Heart right ventricle (tissue), 16 donors: ENCODE results near the gene CDH8. TPM values are rescaled to one million over a fixed set of nuclear protein-coding genes. Genes with fewer than 3 reads are reported as not detected.

Experiments used
- ATAC-seq, 8 donors: fragments of 200-7000 bp; cut with Tn5 transposase; one replicate each; pipeline ENCODE4 v1.9.1; 2020; ENCODE audit warnings: mild to moderate bottlenecking in 8 of 8, moderate library complexity in 8 of 8, moderate number of reproducible peaks in 1 of 8
- DNase-seq, 2 donors: peaks; one replicate each; pipeline ENCODE4 v3.0.0-alpha.2; 2020
- H3K27ac ChIP-seq, 10 donors: fragments of 200-600 bp; sonication (generic) in 2 of 10; one replicate each; pipeline versions ENCODE4 v1.5.0 to v1.8.0; 2020 to 2022; ENCODE audit warnings: mild to moderate bottlenecking in 3 of 10
- H3K27me3 ChIP-seq, 7 donors: fragments of 200-600 bp; one replicate each; pipeline ENCODE4 v1.8.0; 2021 to 2022; ENCODE audit warnings: mild to moderate bottlenecking in 2 of 7
- H3K36me3 ChIP-seq, 9 donors: fragments of 200-600 bp; sonication (generic) in 1 of 9; one replicate each; pipeline versions ENCODE4 v1.5.0 to v1.8.0; 2020 to 2022; ENCODE audit warnings: mild to moderate bottlenecking in 2 of 9
- H3K4me1 ChIP-seq, 9 donors: fragments of 200-600 bp; sonication (generic) in 1 of 9; one replicate each; pipeline versions ENCODE4 v1.5.0 to v1.8.0; 2020 to 2022; ENCODE audit warnings: mild to moderate bottlenecking in 4 of 9
- H3K4me3 ChIP-seq, 10 donors: fragments of 200-600 bp; sonication (generic) in 2 of 10; one replicate each; pipeline versions ENCODE4 v1.5.0 to v1.8.0; 2020 to 2022; ENCODE audit warnings: mild to moderate bottlenecking in 7 of 10, moderate library complexity in 2 of 10
- H3K9me3 ChIP-seq, 11 donors: fragments of 200-600 bp in 10 of 11; sonication (generic) in 2 of 11; one replicate each; pipeline versions ENCODE4 v1.5.0 to v1.8.0; 2013 to 2022; ENCODE audit warnings: mild to moderate bottlenecking in 2 of 11, control low read depth in 1 of 11, moderate library complexity in 1 of 11
- CTCF ChIP-seq, 9 donors: fragments of 200-600 bp; sonication (generic) in 2 of 9; IDR thresholded peaks; one replicate each; pipeline versions ENCODE4 v1.5.0 to v1.8.0; 2021 to 2022; ENCODE audit warnings: antibody characterized with exemption in 9 of 9, mild to moderate bottlenecking in 5 of 9, moderate library complexity in 1 of 9
- WGBS, 2 donors: extraction: QIAGEN DNeasy Blood & Tissue Kit; methylation state at CpG; one replicate each; pipeline ENCODE4 v1.1.7; 2013; ENCODE audit warnings: inconsistent platforms in 1 of 2; 5-methylcytosine and 5-hydroxymethylcytosine counted together
- intact Hi-C, 10 donors: fragments of 100-400 bp; cut with DNase I; formaldehyde crosslinking; loops; one replicate each; pipeline versions ENCODE4 v1.11.1 to v1.14.2; 2022
- polyA plus RNA-seq, 2 donors: library from polyadenylated mRNA; stranded (reverse); fragments of 200-250 nt; gene quantifications; one replicate each; pipeline ENCODE4 v1.2.3, GENCODE V29; 2013
- total RNA-seq, 10 donors: library from RNA; stranded (reverse); fragmentation: NEBNext Ultra II Directional in 3 of 10; extraction: Animal tissue kit (Norgen Biotek cat#: 25700) in 3 of 10; gene quantifications; one replicate each; pipeline versions ENCODE4 v1.2.1 to v1.2.4, GENCODE V29; 2021 to 2023
- donor health status: Arrhythmogenic right ventricular cardiomyopathy.
- donor health status: ischemic (EF 13 %, LVEDD 7.1; RV severe dilation, severe dysfunction).
- donor health status: healthy with polysubstance abuse.
- donor health status: DM: no; HTN: yes; CAD: no.
- donor health status: DM: no; HTN: no; CAD: no.
- donor health status: ischemic (EF 25% LVEDD 6.9; RV normal size, moderate dysfunction).
- donor health status: ischemic (EF 25% LVEDD 5.7; RV mildly dilated, moderate dysfunction).
- donor health status: healthy.
- donor health status: DM: yes; HTN: yes; CAD: no.
- donor health status: Ischemic cardiomyopathy.
- donor health status: ischemic (EF 35%, LVEDD 5.7; RV mildly dilated, moderate dysfunction).
- donor health status: nonischemic (EF 11% LVEDD 7.7; RV severe dilation, severe dysfunction).
- donor health status: DM: yes; HTN: yes; CAD: no.
- donor health status: PGD.
- donor health status: ischemic (EF 29% LVEDD 5.4; RV normal size, mild dysfunction).
- donor health status: nonischemic (EF 23%, LVEDD 6.1; RV moderate dilation, normal function).

The CDH8 gene
- total and polyA plus RNA-seq, 12 donors: 0.19 to 2.0 (median 0.53) TPM; not detected in 5

GRCh38 chr16:61665512-61665911 lies 370.7 kb downstream of the CDH8 start:
- intact Hi-C loops: no loop called here
- Histone ChIP-seq H3K36me3 (no peaks in the 10 kb centered on the region), H3K4me1 (no peaks in the 10 kb centered on the region), H3K9me3 (peaks cover 0 to 14% (median 0%) of the 10 kb centered on the region in 11 donors), H3K27me3 (no peaks in the 10 kb centered on the region), H3K27ac (no peak overlapping the region), H3K4me3 (no peak overlapping the region)
- no peak for ATAC-seq
- DNase-seq: no peak
- WGBS, 2 donors: 68 to 88% methylated on average over 1 of the region's 1 CpG
- no peak for TF ChIP-seq CTCF (IDR thresholded peaks at IDR 0.05)

- no peak for ATAC-seq
- intact Hi-C loops: no loop called here
- no peaks in the 10 kb centered on the region for H3K36me3 ChIP-seq
- H3K27me3 ChIP-seq: no peaks in the 10 kb centered on the region
- H3K27ac ChIP-seq: no peak overlapping the region
- H3K4me1 ChIP-seq: no peaks in the 10 kb centered on the region
- DNase-seq: no peak
- H3K9me3 ChIP-seq: peaks cover 0 to 9% (median 0%) of the 10 kb centered on the region in 11 donors
- H3K4me3 ChIP-seq: no peak overlapping the region
- no peak for TF ChIP-seq CTCF (IDR thresholded peaks at IDR 0.05)
Measured at GRCh38 chr16:61659936-61660335, 376.3 kb downstream of the CDH8 start.

- Histone ChIP-seq H3K27me3 (no peaks in the 10 kb centered on the region), H3K9me3 (peaks cover 0 to 3% (median 0%) of the 10 kb centered on the region in 11 donors), H3K4me3 (no peak overlapping the region), H3K4me1 (no peaks in the 10 kb centered on the region), H3K27ac (no peak overlapping the region), H3K36me3 (no peaks in the 10 kb centered on the region)
- intact Hi-C loops: no loop called here
- TF ChIP-seq CTCF (IDR thresholded peaks at IDR 0.05): no peak
- 90 to 92% methylated on average over 4 of the region's 4 CpGs for WGBS, 2 donors
- DNase-seq (no peak), ATAC-seq (no peak)
Measured at GRCh38 chr16:61654962-61655361, 381.3 kb downstream of the CDH8 start.

- Histone ChIP-seq H3K27me3 (no peaks in the 10 kb centered on the region), H3K4me1 (no peaks in the 10 kb centered on the region), H3K36me3 (no peaks in the 10 kb centered on the region), H3K4me3 (no peak overlapping the region), H3K9me3 (peaks cover 0 to 3% (median 0%) of the 10 kb centered on the region in 11 donors), H3K27ac (no peak overlapping the region)
- intact Hi-C loops: no loop called here
- no peak for DNase-seq
- TF ChIP-seq CTCF (IDR thresholded peaks at IDR 0.05): no peak
- ATAC-seq: no peak
- 87 to 92% methylated on average over 7 of the region's 7 CpGs for WGBS, 2 donors
Measured at GRCh38 chr16:61653544-61653943, 382.7 kb downstream of the CDH8 start.
